NCI-H1930 (cell line): Measurements from ENCODE around the gene SH3PXD2B.
"Not testable (repeated sequence)": the region's sequence is repeated elsewhere in the genome, so short reads cannot be mapped to it uniquely, and the experiment has no call there.

ENCODE experiments used
- DNase-seq, 2 experiments: peaks; one replicate each; lab custom pipeline; 2025; lab: John Stamatoyannopoulos, UW

Gene SH3PXD2B

DNA sequence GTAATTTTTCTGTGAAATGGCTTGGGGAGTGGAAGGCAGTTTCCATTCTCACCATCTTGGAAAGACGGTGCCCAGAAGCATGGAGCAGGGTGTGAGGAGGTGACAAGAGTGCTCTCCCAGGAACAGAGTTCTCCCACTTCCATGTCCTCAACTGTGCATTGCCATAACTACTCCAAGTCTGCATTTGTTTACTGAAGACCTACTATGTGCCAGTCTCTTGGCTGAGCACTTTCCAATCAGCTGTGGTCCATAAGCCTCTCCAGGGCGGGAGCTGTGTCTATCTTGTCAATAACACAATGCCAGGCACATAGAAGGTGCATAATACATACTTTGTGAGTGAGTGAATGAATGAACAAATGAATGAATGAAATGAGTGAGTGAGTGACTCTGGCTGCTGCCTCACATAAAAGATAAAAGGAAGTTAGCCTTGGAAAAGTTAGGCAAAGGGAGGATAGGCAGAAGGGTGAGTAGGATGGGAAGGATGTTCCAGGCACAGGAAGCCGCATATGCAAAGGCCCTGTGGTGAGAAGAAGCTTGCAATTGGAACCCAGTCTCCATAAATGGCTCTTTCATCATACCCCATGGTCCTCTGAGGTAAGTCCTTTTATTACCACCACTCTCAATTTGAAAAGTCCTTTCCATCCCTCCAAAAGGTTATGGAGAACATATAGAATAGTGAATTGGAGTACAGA lies 31.3 kb upstream of the SH3PXD2B start:
- no peak for DNase-seq

DNA sequence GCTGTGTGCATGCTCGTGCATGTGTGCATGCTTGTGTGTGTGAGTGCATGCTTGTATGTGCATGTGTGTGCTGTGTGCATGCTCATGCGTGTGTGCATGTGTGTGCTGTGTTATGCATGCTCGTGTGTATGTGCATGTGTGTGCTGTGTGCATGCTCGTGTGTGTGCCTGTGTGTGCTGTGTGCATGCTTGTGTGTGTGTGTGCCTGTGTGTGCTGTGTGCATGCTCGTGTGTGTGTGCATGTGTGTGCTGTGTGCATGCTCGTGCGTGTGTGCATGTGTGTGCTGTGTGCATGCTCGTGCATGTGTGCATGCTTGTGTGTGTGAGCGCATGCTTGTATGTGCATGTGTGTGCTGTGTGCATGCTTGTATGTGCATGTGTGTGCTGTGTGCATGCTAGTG lies 30.3 kb upstream of the SH3PXD2B start:
- no peak for DNase-seq

DNA sequence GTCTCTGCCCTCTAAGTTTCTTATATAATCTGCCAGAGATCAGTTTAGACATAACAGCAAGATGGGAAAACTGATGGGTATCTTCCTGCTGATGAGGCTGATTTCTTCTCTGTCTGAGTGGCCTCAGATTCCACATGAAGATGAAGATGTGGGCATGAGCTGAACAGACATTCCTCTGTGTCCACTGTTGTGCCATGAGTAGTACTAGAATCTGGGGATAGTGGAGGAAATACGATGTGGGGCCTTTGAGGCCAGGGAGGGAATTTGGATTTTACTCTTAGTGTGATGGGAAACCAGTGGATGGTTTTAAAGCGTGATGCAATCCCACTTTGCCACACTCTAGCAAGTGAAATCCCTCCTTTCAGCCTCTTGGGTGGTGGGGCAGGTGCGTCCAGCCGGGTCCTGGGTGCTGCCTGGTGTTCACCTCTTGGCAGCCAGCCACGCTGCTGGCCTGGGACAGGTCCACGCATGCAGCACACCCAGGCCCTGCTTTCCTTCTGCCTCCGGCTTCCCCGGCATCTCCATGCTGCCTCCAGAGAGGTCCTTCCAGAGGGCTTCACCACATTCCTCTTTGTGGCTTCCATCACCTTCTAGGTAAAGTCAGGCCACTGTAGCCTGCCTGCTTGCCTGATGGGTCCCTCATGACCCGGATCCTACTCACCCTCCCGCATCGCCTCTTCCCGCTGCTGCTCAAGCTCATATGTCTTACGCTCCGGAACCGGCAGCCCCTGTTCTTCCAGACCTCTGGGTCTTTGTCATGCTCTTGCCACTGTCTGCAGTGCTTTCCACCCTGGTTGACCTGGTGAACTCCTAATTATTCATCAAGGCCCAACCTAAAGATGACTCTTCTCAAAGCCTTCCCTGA lies 28.1 kb upstream of the SH3PXD2B start:
- DNase-seq: no peak

DNA sequence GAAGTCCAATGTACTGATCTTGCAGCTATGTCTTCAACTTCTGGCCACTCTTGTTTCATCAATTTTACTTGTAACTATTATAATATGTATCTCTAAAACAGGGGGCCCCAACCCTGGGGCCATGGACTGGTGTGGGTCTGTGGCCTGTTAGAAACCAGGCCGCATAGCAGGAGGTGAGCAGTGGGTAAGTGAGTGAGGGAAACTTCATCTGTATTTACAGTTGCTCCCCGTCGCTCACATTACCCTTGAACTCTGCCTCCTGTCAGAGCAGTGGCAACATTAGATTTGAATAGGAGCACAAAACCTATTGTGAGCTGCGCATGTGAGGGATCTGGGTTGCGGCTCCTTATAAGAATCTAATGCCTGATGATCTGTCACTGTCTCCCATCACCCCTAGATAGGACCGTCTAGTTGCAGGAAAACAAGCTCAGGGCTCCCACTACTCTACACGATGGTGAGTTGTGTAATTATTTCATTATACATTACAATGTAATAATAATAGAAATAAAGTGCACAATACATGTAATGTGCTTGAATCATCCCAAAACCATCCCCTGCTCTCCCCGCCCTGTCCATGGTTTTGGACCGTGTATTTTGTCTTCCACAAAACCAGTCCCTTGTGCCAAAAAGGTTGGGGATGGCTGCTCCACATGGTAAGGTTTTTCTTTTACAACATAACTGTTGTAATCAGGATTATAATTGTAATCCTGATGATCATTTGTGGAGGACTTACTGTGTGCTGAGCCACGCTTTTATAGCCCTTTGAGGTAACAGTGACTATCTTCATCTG lies 26.9 kb upstream of the SH3PXD2B start:
- DNase-seq: no peak

DNA sequence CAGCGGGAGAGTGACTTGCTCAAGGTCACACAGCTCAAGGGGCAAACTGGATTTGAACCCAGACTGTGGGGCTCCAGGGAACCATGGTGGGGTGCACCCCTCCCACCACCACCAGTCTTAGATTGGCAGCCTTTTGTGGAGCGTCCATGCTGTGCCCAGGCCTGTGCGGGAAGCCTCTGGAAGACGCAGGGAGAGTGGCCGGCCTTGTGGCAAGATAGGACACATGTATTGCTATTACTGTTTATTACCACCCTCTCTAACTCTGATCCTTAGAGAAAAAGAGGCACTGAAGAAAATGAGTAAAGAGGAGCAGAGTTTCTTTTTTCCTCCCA lies 25.4 kb upstream of the SH3PXD2B start:
- DNase-seq: no peak

DNA sequence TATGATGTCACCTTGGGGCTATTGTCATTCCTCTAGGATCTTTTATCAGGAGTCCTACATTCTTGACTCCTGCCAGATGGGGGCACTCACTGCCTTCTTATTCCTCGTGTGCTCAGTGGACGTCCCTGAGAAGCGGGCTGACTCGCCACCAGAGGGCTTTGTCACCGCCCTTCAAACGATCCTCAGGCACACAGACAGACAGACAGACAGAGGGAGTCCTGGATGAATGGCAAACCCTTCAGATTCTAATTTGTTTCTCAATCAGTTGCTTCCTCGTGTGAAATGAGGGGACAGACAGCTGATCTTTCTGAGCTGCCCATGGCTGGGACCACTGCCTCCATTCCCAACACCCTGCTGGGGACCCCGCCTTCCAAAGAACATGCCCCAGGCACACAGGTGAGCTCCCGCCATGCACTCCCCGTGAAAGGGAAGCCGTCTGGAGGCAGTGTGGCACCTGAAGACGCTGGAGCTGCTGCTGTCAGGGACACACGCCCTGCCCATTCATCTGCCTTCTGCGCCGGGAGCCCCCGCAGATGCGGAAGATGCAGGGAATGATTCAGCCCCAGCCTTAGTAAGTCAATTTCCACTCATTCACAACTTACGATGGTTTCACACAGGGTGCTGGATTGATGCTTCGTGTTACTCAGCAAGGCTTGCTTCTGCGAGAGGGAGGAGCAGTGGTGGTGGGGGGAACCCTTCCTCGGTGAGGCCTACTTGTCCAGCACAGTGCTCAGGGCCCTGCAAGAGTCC lies 24.9 kb upstream of the SH3PXD2B start:
- peak; percentile 56 to 71 for DNase-seq

DNA sequence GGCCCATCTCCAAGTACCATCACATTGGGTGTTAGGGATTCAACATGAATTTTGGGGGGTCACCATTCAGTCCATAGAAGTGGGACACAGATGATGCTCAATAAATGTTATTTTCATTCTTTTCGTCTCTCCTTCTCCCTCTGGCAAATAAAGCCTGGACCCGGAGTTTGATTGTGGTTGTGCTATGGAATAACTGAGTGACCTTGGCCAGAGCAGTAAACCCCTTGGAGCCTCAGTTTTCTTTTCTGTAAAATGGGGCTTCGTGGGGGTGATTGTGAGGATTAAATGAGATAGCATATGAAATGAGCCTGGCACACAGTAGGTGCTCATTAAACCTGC lies 24.3 kb upstream of the SH3PXD2B start:
- DNase-seq: not testable (repeated sequence)

DNA sequence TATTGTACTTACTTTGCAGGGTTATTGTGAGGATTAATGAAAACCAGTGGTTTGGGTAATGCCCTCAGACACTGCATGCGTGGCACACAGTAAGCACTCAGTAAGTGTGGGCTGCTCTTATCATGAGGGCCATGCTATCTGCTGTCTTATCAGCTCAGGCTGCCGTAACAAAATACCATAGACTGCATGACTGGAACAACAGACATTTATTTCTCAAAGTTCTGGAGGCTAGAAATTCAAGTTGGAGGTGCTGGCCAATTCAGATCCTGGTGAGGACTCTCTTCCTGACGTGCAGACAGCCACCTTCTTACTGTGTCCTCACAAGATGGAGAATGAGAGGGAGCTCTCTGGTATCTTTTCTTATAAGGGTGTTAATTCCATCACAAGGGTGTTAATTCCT lies 23.9 kb upstream of the SH3PXD2B start:
- no peak for DNase-seq

DNA sequence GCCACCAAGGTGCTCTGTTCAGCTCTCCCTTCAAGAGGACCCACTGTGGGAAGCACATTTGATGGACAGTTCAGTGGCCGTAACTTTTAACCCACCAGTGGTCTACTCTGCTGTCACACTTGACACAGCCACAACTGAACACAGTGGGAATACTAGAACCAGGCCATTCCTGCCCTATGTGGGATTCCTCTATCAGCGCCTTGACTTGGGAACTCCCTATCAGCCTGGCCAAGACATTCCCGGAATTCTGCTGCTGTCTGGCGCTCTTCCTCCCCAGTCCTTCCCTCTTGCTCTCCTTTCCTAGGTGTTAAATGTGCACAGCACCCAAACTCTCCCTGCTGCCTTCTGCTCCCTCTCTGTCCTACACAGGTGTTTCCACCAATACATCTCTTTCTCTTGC lies 23.1 kb upstream of the SH3PXD2B start:
- DNase-seq: no peak

DNA sequence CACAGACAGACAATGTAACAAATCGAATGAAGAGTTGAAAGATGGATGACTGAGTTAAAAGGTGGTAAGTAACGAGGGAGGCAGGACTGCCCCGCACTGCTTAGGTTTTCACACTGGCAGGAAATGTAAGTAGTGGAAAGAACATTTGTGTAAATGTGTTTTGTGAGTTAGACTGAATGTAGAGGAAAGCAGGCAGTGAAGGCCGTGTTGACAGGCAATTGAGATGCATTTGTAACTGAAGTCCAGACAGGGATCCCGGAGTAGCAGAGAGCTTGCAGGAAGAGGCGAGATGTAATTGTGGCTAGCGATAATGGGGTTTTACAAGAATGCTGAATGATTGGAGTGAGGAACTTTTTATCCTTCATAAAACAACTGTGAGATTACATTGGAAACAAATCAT lies 20.0 kb upstream of the SH3PXD2B start:
- DNase-seq: no peak

DNA sequence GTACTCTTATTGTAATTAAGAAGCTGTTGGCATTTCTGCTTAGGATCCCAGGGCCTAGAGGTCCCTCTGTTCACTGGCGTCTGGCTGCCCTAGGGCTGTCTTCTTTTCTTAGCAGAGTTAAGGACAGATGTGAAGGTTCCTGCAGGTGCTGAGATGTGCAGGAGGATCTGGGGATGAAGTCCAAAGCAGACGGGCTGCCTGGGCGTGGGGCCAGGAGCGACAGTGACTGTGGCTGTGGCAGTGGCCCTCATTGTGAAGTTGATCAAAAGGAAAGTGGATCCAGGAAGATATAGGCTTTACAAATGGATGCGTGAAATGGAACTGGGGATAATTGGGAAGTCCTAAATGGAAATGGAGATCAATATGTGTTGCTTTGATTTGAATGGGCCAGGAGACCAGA lies 19.1 kb upstream of the SH3PXD2B start:
- no peak for DNase-seq

DNA sequence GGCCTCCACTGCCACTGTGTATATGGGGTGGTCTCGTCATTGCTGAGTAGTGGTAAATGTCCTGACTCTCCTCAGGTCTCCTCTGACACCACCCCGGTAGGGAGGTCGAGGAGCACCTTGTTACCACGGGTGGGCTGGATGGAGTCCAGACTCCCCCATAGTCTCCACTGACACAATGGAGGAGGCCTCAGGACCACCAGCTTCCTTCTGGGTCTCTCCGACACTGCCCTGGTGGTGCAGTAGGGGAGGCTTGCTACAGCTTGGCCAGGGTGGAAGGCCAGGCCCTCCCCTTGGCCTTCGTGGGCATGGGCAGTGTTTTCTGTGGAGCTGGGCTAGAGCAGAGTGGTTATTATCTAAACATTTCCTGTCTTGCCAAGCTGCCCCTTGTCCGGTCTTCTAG lies 15.4 kb upstream of the SH3PXD2B start:
- no peak for DNase-seq

DNA sequence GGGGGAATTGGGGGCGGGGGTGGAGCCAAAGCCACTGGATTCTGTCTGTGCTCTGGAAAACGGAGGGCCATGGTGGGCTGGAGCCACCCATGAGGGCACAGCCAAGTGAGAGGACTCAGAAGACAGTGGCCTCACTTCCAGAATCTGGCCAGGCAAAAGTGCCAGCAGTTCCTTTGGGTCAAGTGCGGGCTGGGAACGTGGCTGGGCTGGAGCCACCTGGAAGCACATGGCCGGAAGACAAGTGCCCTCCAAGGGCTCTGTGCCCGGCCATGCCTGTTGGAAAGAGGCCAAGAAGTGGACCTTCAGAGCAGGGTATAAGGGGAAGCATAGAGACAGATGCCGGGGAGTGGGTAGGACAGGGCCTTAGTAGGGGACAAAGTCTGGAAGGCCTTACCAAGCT lies 11.7 kb upstream of the SH3PXD2B start:
- no peak for DNase-seq

DNA sequence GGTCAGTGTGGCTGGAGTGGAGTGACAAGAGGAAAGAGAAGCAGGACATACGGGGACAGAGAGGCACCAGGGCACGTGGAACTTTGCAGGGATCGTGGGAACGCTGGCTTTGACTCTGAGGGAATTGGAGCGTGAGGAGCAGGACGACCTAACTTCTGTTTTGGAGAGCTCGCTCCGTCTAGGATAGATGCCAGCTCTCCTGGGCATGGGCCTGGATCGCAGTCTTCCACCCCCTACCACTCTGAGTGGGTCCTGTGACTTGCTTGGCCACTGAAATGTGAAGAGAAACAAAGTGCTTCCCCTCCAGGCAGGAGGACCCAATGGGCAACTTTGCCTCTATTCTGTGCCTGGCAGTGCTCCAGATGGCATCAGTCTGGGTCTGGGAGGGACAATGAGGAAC lies 8.7 kb upstream of the SH3PXD2B start:
- no peak for DNase-seq

DNA sequence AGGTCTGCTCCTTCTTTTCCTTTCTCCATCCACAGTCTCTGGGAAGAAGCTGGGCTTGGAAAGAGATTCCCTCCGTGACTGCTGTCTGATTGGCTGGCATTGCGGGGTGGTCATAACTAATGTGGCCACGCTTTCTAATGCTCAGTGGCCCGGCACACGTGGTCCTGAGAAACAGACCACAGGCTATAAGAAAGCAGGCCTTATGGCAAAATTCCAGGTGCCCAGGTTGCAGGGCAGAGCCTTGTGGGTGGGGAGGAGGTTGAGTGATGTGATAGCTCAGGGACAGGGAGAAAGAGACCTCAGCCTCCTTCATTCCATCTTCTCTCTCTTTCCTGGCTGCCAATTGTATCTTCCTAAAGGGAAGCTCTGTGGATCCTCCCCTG lies 5.4 kb upstream of the SH3PXD2B start:
- no peak for DNase-seq

DNA sequence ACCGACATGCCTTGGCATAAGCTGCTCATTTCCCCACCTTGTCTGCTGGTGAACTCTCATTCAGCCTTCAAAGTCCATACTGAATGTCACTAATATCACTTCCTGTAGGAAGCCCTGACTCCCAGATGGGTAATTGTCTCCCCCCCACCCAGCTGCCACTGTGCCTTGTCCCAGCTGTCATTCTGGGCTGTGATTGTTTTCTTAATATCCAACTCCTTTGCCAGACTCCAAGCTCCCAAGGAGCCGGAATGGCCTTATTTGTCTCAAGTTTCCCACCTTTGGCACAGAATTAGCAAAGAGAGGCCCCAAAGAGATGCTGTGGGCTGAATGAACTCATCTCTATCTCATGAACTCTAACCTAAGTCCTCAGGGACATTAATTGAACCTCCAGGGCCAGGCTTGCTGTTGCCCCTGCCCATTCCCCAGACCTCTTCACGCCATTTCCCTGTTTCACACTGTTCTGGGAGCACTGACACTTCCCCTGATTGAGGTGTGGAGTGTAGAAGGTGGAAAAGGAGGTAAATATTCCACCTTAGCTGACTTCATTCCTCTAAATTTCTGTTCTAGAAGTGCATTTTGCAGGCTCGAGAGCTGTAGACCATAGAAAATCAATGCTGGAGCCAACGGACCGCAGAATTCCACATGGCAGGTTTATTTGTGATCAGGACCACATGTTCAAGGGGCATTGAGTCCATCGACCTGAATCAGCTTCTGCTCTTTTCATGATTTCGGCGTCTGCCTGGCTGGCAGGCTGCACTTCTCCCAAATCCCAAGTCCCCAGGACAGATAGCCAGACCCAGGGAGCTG lies 4.9 kb upstream of the SH3PXD2B start:
- DNase-seq: no peak

DNA sequence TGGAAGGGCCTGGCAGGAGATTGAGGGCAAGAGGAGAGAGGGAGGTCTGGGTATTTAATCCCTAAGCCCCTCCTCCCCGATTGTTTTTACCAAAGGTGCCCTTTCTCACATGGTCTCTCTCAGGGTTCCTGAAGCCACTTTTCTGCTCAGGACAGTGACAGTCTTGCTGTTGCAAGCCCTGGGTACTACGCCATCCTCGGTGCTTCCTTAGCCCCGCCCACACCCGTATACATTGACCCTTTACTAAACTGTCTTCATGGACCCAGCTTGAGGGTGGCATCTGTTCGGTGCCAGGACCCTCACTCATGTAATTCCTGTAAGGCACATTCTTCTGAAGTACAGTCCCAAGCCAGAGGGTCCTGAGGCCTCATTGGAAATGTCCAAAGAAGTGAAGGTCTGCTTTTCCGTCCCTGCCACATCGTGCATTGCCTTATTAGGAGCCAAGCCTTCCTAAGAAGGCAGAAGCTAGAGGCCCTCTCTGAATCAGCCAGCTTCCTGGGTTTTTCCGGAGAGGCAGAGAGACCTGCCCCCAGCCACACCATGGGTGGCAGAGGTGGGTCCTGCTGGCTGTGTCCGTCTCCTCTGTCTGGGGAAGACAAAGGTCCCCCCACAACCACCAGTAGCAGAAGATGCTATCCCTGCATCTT lies 1.9 kb upstream of the SH3PXD2B start:
- no peak for DNase-seq

DNA sequence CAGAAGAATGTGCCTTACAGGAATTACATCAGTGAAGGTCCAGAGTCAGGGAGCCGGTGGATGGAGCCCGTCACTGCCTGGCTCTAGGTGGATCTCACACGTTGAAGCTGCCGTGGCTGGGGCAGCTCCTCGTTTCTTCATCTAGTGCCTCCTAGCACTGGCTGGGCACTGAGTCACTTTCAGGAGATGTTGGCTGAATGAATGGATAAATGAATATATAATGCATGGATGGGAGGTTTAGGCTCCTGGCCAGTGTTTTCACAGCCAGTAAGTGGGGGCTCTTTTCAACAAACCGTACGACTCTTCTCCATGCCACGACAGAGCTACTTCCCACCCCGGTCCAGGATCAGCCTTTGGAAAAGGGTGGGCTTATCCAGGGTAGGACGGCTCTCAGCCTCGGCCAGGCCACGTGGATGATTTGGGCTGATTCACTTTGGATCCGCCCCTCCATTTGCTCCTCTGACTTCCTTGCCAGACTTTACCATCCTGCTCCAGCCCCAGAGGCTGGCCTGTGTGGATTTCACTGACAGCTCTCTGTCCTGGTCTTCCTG lies 1.3 kb upstream of the SH3PXD2B start:
- DNase-seq: no peak

DNA sequence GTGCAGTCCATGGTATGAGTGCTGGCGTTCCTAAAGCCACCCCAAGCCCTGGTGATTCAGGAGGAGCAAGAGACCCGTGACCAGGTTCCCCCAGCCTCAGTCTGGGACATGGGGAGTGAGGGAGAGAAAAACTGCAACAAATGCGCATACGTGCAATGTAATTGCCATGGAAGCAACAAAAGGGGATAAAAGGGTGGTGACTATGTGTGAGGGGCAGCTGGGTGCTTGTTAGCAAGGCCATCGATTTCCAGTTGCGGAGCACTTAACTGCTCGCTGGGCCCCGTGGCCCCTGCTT lies 709 bp upstream of the SH3PXD2B start:
- no peak for DNase-seq

DNA sequence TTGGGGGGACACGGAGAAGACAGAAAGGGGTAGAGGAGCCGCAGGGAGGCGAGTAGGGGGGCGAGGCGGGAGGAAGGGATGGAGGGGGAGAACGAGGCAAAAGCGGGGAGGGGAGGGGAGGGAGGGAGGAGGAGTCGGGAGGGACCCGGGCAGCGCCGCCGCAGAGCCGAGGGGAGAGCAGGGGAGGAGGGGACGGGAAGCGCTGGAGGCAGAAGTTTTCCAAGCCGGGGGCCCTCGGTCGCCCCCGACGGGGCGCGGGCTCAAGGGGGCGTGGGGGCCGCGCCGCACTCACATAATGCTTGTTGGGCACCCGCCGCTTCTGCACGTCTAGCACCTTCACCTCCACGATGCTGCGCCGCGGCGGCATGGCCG lies 353 bp downstream of the SH3PXD2B start:
- no peak for DNase-seq
